H1 (cell line): ENCODE results near the gene EIF4E. TPM values are rescaled to one million over a fixed set of nuclear protein-coding genes. Genes with fewer than 3 reads are reported as not detected.

ENCODE experiments used
- RXRA ChIP-seq: IDR thresholded peaks from 2 replicates; pipeline ENCODE4 v1.6.1; 2011; ENCODE audit warnings: low read depth, mild to moderate bottlenecking, low read length, moderate library complexity; ENCODE audit not compliant: insufficient read depth
- SIN3A ChIP-seq, 2 experiments: IDR thresholded peaks in 1 of 2; conservative IDR thresholded peaks in 1 of 2; 2 replicates each; pipeline ENCODE4 v1.6.1; 2011 to 2012; ENCODE audit warnings: low read length in 2 of 2, improper control_type of control experiment in 1 of 2, low read depth in 1 of 2, mild to moderate bottlenecking in 1 of 2
- polyA plus RNA-seq, 7 experiments: library from polyadenylated mRNA; depleted of rRNA in 3 of 7; stranded (reverse) in 5 of 7; unstranded in 2 of 7; fragments of >200 nt in 5 of 7; fragments of 200-250 nt in 2 of 7; gene quantifications; 1 replicate in 5 of 7; 2 replicates in 1 of 7; 4 replicates in 1 of 7; pipeline versions ENCODE4 v1.2.1 to v1.2.3, GENCODE V29; 2011 to 2013; ENCODE audit warnings: missing spikeins in 2 of 7, mixed read lengths in 2 of 7
- total RNA-seq: library from RNA; stranded (reverse); fragmentation: NEBNext Ultra II Directional; extraction: Animal tissue kit (Norgen Biotek cat#: 25700); gene quantifications from 2 replicates; pipeline ENCODE4 v1.2.1, GENCODE V29; 2021
- TF ChIP-seq, protein P1 (sequence below): IDR thresholded peaks from 2 replicates; pipeline ENCODE4 v1.6.1; 2012; ENCODE audit warnings: inconsistent platforms

The EIF4E gene
- total and polyA plus RNA-seq, 2 of the 8 experiments (the other 6 are each of a cell fraction or from before 2014, with no cell fraction given): 59.6 to 185 TPM

DNA sequence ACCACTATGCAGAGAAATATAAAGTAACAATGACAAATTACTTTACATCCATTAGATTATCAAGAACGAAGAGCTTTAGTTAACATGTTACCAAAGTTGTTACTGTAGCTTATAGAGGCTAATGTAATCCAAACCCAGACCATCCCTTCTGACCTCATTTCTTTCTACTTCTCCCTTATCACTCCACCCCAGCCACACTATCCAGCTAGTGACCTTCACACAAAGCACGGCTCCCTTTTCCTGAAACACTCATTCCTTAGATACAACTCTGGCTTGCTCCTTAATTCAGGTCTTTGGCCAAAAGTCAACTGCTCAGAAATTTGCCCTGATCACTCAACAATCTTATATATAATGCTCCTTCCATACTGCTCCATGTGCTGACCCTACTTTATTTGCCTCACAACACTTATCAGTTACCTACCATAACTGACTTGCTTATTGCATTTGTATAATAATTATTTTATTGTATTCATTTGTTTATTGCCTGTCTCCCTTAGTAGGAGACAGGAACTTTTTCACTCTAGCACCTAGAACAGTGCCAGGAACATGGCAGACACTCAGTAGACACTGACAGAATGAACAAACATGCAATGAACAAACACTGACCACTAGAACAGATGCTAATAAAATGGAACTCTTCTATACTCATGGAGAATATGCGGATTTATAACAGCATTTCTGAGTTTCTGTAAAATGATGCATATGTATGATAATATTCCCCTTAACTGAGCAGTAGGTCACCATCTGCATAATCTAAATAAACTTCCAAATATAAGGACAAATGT lies 67.6 kb downstream of the EIF4E start (continued):
- TF ChIP-seq SIN3A (conservative IDR thresholded peaks at IDR 0.05 in 1 of 2, IDR thresholded peaks at IDR 0.05 in 1 of 2; ENCODE audit: low read depth in 1 of 2, low read length in 2 of 2) (no peak), RXRA (no peak)
- TF ChIP-seq, protein P1, sequence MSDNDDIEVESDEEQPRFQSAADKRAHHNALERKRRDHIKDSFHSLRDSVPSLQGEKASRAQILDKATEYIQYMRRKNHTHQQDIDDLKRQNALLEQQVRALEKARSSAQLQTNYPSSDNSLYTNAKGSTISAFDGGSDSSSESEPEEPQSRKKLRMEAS: no peak
